Duodenal mucosa (tissue), 2 donors: ENCODE data around the gene SEMA3D.

Source experiments
- H3K27ac ChIP-seq: one replicate; pipeline ENCODE4 v1.7.0; 2013; ENCODE audit warnings: low read depth, low read length
- H3K27me3 ChIP-seq, 2 donors: one replicate each; pipeline ENCODE4 v1.7.0; 2013; ENCODE audit warnings: low read length in 2 of 2, control low read depth in 1 of 2; ENCODE audit not compliant: insufficient read depth in 2 of 2, control insufficient read depth in 1 of 2
- H3K36me3 ChIP-seq, 2 donors: one replicate each; pipeline ENCODE4 v1.7.0; 2013; ENCODE audit warnings: low read length in 2 of 2, control low read depth in 1 of 2; ENCODE audit not compliant: insufficient read depth in 2 of 2, control insufficient read depth in 1 of 2
- H3K4me1 ChIP-seq, 2 donors: one replicate each; pipeline ENCODE4 v1.7.0; 2013; ENCODE audit warnings: low read length in 2 of 2, control low read depth in 1 of 2; ENCODE audit not compliant: insufficient read depth in 2 of 2, control insufficient read depth in 1 of 2
- H3K4me3 ChIP-seq, 2 donors: one replicate each; pipeline ENCODE4 v1.7.0; 2013; ENCODE audit warnings: low read length in 2 of 2, low read depth in 1 of 2
- H3K9ac ChIP-seq, 2 donors: one replicate each; pipeline ENCODE4 v1.7.0; 2013; ENCODE audit warnings: low read length in 2 of 2, low read depth in 1 of 2
- H3K9me3 ChIP-seq, 2 donors: one replicate each; pipeline ENCODE4 v1.7.0; 2013; ENCODE audit warnings: low read length in 2 of 2, control low read depth in 1 of 2; ENCODE audit not compliant: control insufficient read depth in 1 of 2

Gene SEMA3D

GRCh38 chr7:84948634-84949033 lies 238.2 kb downstream of the SEMA3D start:
- Histone ChIP-seq H3K9ac (no peak overlapping the region), H3K27ac (no peak overlapping the region), H3K27me3 (no peaks in the 10 kb centered on the region), H3K36me3 (no peaks in the 10 kb centered on the region), H3K4me1 (no peaks in the 10 kb centered on the region), H3K9me3 (no peaks in the 10 kb centered on the region), H3K4me3 (no peak overlapping the region)

- Histone ChIP-seq H3K9ac (no peak overlapping the region), H3K27ac (no peak overlapping the region), H3K27me3 (no peaks in the 10 kb centered on the region), H3K36me3 (no peaks in the 10 kb centered on the region), H3K4me1 (no peaks in the 10 kb centered on the region), H3K4me3 (no peak overlapping the region), H3K9me3 (no peaks in the 10 kb centered on the region)
Measured at GRCh38 chr7:84946549-84946948, 240.3 kb downstream of the SEMA3D start.
